HEK293 (cell line): ENCODE data around the gene LDLRAP1.

Experiments used
- BCL11A ChIP-seq: fragments of 450-650 bp; formaldehyde crosslinking; IDR thresholded peaks from 2 replicates; pipeline ENCODE4 v1.5.1; 2016; ENCODE audit warnings: low read depth, missing biosample characterization, missing genetic modification characterization
- KLF9 ChIP-seq: fragments of 450-650 bp; formaldehyde crosslinking; IDR thresholded peaks from 2 replicates; pipeline ENCODE4 v1.5.1; 2016; ENCODE audit warnings: missing biosample characterization, missing genetic modification characterization, low read depth
- PRDM10 ChIP-seq: fragments of 450-650 bp; formaldehyde crosslinking; IDR thresholded peaks from 2 replicates; pipeline ENCODE4 v1.5.1; 2016; ENCODE audit warnings: missing biosample characterization, missing genetic modification characterization
- REST ChIP-seq: fragments of 450-650 bp; formaldehyde crosslinking; IDR thresholded peaks from 2 replicates; pipeline ENCODE4 v1.5.1; 2016; ENCODE audit warnings: missing biosample characterization, missing genetic modification characterization
- SP2 ChIP-seq: fragments of 450-650 bp; formaldehyde crosslinking; IDR thresholded peaks from 2 replicates; pipeline ENCODE4 v1.5.1; 2016; ENCODE audit warnings: missing biosample characterization, missing genetic modification characterization
- SP3 ChIP-seq: fragments of 450-650 bp; formaldehyde crosslinking; IDR thresholded peaks from 2 replicates; pipeline ENCODE4 v1.5.1; 2016; ENCODE audit warnings: missing biosample characterization, missing genetic modification characterization
- ZBTB10 ChIP-seq: fragments of 450-650 bp; formaldehyde crosslinking; IDR thresholded peaks from 2 replicates; pipeline ENCODE4 v1.5.1; 2016; ENCODE audit warnings: missing biosample characterization, missing genetic modification characterization
- ZBTB20 ChIP-seq: fragments of 450-650 bp; formaldehyde crosslinking; IDR thresholded peaks from 2 replicates; pipeline ENCODE4 v1.5.1; 2016; ENCODE audit warnings: missing biosample characterization, missing genetic modification characterization
- ZBTB48 ChIP-seq: fragments of 450-650 bp; formaldehyde crosslinking; IDR thresholded peaks from 2 replicates; pipeline ENCODE4 v1.5.1; 2016; ENCODE audit warnings: missing biosample characterization, missing genetic modification characterization
- ZBTB49 ChIP-seq: fragments of 450-650 bp; formaldehyde crosslinking; IDR thresholded peaks from 2 replicates; pipeline ENCODE4 v1.5.1; 2016; ENCODE audit warnings: missing biosample characterization, missing genetic modification characterization, low read depth
- ZEB2 ChIP-seq: fragments of 450-650 bp; formaldehyde crosslinking; IDR thresholded peaks from 2 replicates; pipeline ENCODE4 v1.5.1; 2016; ENCODE audit warnings: missing biosample characterization, missing genetic modification characterization
- ZFP37 ChIP-seq: fragments of 450-650 bp; formaldehyde crosslinking; IDR thresholded peaks from 2 replicates; pipeline ENCODE4 v1.5.1; 2016; ENCODE audit warnings: missing biosample characterization, missing genetic modification characterization
- ZFP69B ChIP-seq: fragments of 450-650 bp; formaldehyde crosslinking; IDR thresholded peaks from 2 replicates; pipeline ENCODE4 v1.5.1; 2016; ENCODE audit warnings: missing biosample characterization, missing genetic modification characterization
- ZNF112 ChIP-seq: fragments of 450-650 bp; formaldehyde crosslinking; IDR thresholded peaks from 2 replicates; pipeline ENCODE4 v1.5.0; 2017; ENCODE audit warnings: missing biosample characterization, missing genetic modification characterization
- ZNF2 ChIP-seq: fragments of 450-650 bp; formaldehyde crosslinking; IDR thresholded peaks from 2 replicates; pipeline ENCODE4 v1.5.1; 2016; ENCODE audit warnings: missing biosample characterization, missing genetic modification characterization
- ZNF335 ChIP-seq: fragments of 450-650 bp; formaldehyde crosslinking; conservative IDR thresholded peaks from 2 replicates; pipeline ENCODE4 v1.5.1; 2016; ENCODE audit warnings: missing biosample characterization, missing genetic modification characterization
- ZNF629 ChIP-seq: fragments of 450-650 bp; formaldehyde crosslinking; IDR thresholded peaks from 2 replicates; pipeline ENCODE4 v1.5.1; 2017; ENCODE audit warnings: missing biosample characterization, missing genetic modification characterization
- ZNF692 ChIP-seq: fragments of 450-650 bp; formaldehyde crosslinking; IDR thresholded peaks from 2 replicates; pipeline ENCODE4 v1.5.1; 2016; ENCODE audit warnings: missing biosample characterization, missing genetic modification characterization
- ZNF76 ChIP-seq: fragments of 450-650 bp; formaldehyde crosslinking; IDR thresholded peaks from 2 replicates; pipeline ENCODE4; 2016; ENCODE audit warnings: low read depth, missing biosample characterization, missing genetic modification characterization, borderline replicate concordance
- ZSCAN18 ChIP-seq: fragments of 450-650 bp; formaldehyde crosslinking; IDR thresholded peaks from 2 replicates; pipeline ENCODE4 v1.5.1; 2016; ENCODE audit warnings: missing biosample characterization, missing genetic modification characterization
- ZXDB ChIP-seq: fragments of 450-650 bp; formaldehyde crosslinking; IDR thresholded peaks from 2 replicates; pipeline ENCODE4 v1.5.1; 2016; ENCODE audit warnings: missing biosample characterization, missing genetic modification characterization

The LDLRAP1 gene

GRCh38 chr1:25616095-25616986 is 72.9 kb downstream of the LDLRAP1 start, which contains the start of gene MAN1C1 (continued):
- TF ChIP-seq ZBTB49 (tag by site-specific recombination) (no peak), ZSCAN18 (tag by site-specific recombination) (no peak), ZBTB20 (tag by site-specific recombination) (0 out of 2 replicates have a peak, but pooled peaks have one; percentile 27), ZNF335 (tag by site-specific recombination) (peak; percentile 86), ZXDB (tag by site-specific recombination) (peak; percentile 79), REST (no peak), SP2 (tag by site-specific recombination) (peak; percentile 96), KLF9 (peak; percentile 73; the same call in 1 of the 2 replicates), ZFP37 (tag by site-specific recombination) (0 out of 2 replicates have a peak, but pooled peaks have one; percentile 28), ZFP69B (tag by site-specific recombination) (peak; percentile 14; the same call in 1 of the 2 replicates), ZBTB10 (peak; percentile 84), ZNF112 (tag by site-specific recombination) (no peak), BCL11A (peak; percentile 69), ZBTB48 (peak; percentile 74), ZNF692 (tag by site-specific recombination) (peak; percentile 46; the same call in 1 of the 2 replicates), ZEB2 (peak; percentile 72; the same call in 1 of the 2 replicates), ZNF2 (0 out of 2 replicates have a peak, but pooled peaks have one; percentile 36), SP3 (tag by site-specific recombination) (peak; percentile 80), ZNF76 (tag by site-specific recombination) (peak; percentile 49; the same call in 1 of the 2 replicates), ZNF629 (tag by site-specific recombination) (0 out of 2 replicates have a peak, but pooled peaks have one; percentile 24), PRDM10 (tag by site-specific recombination) (peak; percentile 80)
